Stimulated activated CD4-positive, alpha-beta T cell treated with anti-CD3 and anti-CD28 coated beads, Interleukin-12 subunit alpha, Interleukin-12 subunit beta, amount 100 ng/mL, for 48 hours (primary cell): ENCODE measurements around the gene THSD4.

Experiments
- DNase-seq, 3 donors: peaks; one replicate each; pipeline ENCODE4 v3.0.0-alpha.2; 2020; ENCODE audit warnings: low read depth in 2 of 3, low spot score in 1 of 3

The THSD4 gene

GRCh38 chr15:71476823-71477222 lies 361.6 kb downstream of the THSD4 start:
- no peak for DNase-seq

DNA sequence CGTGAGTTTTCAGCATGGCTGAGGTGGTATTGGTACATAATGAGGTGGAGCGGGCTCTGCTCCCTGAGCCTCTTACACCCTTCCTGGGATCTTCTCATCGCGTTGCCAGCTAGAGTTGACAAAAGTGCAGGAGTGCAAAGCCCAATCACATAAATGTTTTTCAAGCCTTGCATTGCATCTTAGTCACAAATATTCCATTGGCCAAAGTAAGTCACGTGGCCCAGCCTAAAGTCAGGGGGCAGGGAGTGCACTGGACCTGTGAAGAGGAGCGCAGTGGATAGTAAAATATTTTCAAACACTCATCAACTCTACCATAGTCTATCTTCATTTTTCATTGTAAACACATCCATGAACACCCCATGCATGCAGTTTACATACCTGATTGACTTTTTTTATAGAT lies 365.3 kb downstream of the THSD4 start:
- DNase-seq, result no peak

DNA sequence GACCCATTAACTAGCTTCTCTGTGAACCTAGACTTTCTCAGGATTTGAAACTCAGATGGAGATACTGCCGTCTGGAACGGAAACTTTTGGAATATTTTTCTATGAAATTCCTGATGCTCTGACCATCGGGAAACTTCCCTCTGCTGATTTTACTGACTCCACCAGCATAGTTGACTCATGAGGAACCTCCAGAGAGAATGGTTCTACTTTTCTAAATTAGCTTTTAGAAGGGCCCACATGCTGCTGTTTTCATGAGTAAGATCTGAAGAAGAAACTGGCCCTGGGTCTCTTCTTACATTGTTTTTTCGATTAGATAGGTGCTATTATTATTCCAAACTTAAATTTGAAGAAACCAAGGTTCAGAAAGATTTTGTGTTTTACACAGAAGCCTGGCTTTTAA lies 368.8 kb downstream of the THSD4 start:
- DNase-seq, result no peak

DNA sequence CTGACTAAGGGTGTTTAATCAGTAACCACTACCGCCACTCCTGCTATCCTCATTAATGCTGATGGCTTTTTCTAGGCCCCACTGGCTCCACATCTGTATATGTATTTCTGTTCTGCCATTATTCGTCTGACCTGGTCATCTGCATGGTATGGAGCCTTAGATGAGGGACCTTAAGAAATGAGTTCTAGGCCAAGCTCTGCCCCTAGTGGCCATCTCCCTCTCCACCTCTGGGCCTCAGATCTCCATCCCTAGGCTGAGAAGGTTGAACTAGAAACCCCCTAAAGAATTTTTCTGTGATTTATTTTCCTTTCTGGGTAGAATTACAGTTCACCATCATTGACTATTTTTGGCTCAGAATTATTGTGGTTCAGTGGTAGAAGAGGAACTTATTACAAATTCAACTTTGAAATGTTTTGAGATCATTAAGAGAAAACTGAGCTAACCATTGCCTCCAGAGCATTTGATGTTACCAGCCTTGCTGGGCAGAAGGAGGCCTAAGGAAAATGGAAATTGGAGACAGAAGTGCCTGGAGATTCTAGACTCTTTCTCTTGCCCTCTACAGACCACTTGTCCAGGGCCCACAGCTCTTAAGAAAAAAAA lies 369.9 kb downstream of the THSD4 start:
- no peak for DNase-seq

DNA sequence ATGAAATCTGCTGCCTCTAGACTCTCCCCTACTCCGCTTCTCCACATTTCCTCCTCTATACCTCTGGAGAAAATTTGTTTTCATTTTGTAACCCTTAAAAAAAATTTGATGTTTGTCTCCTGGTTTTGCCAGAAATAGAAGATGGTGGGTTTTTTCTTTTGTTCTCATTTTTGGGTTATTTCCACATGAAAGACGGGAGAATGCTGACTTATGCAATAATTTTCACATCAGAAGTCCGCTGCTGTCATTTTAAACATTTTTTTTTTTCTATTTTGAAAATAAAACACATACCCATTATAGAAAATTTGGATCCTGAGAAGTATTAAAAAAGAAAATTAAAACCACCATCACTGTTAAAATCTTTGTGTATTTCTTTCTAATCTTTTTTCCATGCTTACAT lies 374.3 kb downstream of the THSD4 start:
- no peak for DNase-seq

GRCh38 chr15:71493526-71493925 lies 378.3 kb downstream of the THSD4 start:
- DNase-seq, result no peak

DNA sequence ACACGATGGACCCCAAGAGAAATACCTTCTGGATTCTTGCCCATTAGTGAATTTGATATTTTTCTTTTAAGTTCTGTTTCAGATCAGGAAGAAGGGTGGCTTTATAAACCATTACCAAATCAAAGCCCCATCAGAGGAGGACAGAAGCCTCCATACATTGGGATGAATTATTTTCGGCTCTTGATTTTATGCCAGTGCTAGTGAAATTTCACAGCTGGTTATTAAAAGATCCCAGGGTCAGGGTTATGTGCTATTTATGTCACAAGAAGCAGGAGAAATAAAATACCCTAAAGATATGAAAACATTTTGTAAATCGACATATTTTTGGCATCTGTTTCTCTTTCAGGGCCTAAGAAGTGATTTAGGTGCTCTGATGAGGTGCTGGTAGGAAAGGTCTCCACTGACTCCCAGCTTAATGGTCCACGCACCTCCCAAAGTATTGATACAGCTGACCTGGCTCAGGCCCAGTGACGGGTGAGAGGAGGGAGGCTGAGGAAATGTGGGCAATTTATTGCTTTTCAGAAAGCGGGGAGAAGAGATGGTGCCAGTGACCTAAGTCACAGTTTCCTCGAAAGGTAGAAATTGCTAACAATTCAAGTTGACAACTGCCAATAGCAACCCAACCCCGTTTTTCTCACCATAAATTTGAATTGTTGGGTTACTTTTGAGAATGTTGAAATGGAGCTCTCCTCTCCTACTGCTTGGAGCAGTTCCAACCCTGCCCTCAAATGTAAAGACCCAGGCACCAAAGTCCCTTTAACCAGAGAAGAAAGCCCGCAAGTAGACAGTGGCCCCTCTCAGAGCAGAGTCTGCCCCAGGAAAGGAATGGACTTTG lies 379.5 kb downstream of the THSD4 start:
- DNase-seq, result no peak

GRCh38 chr15:71495398-71495780 lies 380.1 kb downstream of the THSD4 start:
- no peak for DNase-seq

DNA sequence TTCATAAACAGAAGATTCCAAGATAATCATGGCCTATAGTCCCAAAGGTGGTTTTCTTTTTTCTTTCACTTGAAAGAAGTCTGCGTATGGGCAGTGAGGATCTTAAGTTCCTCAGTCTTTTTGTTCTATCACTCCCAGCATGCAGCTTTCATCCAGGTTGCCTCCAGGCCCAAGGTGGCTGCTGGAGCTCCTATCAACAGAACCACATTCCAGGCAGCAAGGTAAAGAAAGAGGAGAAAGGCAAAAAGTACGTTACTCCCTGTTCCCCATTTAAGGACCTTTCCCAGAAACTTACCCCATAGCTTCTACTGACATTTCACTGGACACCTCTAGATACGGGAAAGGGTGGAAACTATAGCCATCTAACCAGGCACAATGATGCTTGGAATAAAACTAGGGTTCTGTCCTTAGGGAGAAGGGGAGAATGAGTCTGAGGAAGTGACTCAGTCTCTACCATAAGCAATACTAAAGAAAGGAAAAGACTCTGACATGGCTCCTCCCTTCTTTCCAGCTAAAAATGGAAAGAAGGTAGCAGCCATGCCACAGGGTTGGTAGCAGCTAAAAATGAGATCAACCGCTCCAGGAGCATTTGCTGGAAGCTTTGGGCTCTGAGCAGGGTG lies 381.2 kb downstream of the THSD4 start:
- DNase-seq, result no peak

DNA sequence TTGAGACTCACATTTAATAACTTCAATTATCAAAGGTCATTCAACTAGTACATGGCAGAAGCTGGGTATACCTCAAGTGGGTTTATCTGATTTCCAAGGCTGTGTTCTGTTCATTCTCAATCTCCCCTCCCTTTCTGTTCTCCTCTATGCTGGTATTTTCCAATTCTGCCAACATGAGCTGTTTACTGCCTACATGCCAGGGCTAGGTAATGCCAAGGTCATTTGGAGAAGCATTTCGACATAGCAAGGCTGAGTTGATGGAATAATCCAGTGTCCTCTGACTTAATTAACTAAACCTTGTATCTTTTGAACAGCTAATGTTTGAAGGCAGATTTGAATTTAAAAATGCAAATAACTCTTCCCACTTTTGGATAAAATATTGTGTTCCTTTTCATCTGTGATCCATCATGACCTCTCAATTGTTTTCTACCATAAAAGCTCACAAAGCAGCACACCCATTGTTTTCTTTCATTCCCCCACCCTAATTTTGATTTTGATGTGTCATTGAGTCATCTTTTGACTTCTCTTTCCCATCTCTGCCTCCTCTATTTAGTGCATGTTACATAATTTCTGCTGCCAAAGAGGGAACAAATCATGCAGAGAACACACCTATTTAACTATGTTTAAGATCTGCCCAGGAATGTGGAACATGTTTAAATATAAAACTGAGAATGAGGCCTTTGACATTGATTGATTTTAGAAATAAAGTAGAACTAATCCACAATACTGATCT lies 386.2 kb downstream of the THSD4 start:
- DNase-seq, result no peak

GRCh38 chr15:71502077-71502432 lies 386.8 kb downstream of the THSD4 start:
- DNase-seq, result no peak

GRCh38 chr15:71505962-71506361 lies 390.7 kb downstream of the THSD4 start:
- no peak for DNase-seq

- DNase-seq, result no peak
These were observed 391.7 kb downstream of the THSD4 start for GRCh38 chr15:71506946-71507345.

DNA sequence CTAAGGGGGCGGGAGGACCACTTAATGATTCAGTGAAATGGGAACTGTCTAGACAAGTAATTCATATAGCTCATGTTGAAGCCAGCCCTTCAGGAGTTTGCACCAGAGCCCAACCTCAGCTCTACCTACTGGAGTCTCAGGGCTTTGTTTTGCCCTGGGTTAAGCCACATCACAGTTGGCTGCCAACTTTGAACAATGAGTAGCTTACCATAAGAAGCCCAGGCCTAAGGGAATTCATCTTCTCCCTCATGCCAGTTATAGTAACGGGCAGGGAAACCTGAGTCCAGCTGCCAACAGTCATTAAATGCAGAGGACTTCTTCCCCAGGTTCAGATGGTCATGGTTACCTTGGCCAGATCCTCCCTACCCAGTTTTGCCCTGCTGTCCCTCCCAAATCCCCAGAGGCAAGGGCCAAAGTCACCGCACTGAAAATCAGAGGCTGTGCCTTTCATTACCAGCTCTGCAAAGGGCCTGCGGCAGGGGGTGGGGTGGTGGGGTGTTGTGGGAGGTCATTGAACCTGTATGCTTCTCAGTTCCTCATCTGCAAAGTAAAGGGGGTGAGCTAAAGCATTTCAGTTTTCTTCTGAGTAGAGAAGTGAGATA lies 392.9 kb downstream of the THSD4 start:
- no peak for DNase-seq

- no peak for DNase-seq
These were observed 393.9 kb downstream of the THSD4 start for GRCh38 chr15:71509139-71509538.

- no peak for DNase-seq
These were observed 395.5 kb downstream of the THSD4 start for GRCh38 chr15:71510763-71511162.

- no peak for DNase-seq
These were observed 396.8 kb downstream of the THSD4 start for GRCh38 chr15:71511796-71512681.

DNA sequence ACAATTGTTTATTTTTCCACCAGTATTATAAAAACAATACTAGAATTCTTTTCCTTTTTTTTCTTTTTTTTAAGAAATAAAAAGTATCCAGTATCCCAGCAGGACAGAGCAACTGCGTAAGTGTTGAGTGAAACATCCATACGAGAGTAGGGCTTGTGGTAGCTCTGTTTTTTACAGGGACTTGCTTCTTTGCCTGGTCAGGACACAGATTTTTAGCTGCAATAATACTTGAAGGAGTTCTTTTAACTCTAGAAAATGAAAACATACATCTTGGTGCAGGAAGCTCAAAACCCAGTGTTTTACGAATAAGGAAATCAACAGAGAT lies 397.4 kb downstream of the THSD4 start:
- DNase-seq, result no peak

DNA sequence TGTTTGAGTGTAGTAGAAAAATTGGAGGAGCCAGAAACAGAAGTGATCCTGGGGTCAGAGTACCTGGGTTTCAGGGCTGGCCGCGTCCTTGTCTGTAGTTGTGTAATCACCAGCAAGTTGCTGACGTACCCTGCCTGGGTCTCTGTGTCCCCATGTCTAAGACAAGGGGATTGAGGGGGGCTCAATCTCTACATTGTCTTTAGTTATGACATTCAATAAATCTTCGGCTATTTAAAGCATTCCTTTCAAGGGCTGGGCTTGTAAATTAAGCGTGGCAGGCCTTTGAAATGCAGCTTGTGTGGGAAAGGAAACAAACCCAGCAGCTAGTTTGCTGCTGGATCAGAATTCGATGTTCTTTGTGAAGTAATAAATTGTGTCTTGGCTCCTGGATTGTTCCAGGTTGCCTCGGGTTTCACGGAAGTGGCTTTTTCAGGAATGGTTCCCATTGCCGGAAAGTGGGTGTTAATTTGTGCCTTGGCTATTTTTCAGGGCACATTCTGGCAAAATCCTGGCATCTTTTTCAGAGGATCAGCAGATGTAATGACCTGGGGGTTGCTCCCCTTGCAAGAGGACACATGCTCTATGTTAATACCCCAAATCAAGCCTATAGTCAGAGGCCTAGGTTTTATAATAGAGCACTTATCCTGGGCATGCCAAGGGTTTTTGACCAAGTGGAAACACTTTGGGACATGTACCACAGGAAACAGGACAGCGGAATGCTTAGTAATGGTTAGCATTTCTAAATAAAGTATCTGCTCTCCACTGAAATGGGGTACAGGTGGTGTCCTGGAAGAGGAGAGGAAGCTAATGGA lies 400.3 kb downstream of the THSD4 start:
- DNase-seq, result no peak

DNA sequence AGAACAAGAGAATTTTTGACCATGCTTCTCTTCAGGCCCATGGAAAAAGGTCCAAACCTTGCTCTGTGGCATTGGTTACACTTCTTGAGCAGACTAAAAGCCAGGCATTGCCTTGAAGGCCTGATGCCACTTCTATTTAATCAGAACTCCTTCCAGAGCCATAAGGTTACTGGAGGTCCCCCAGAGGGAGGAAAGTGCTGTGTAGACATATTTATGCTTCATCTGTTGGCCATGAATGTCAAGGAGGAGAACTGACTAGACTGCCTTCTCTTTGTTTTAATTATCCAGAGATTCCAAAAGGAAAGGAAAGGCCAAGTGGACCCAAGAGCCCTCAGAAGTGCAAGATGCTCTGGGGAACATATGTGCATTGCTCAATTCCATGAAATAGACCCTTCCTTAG lies 402.5 kb downstream of the THSD4 start:
- no peak for DNase-seq
